SIG-M5 treated with dmso at 0.1 percent for 504 hours (cell line): Measurements from ENCODE around the gene AIRE.

Experiments
- DNase-seq: peaks from one replicate; lab custom pipeline; 2025; ENCODE audit not compliant: unreplicated experiment; lab: John Stamatoyannopoulos, UW

AIRE gene

GRCh38 chr21:44322621-44323325 is 37.1 kb downstream of the AIRE start:
- DNase-seq, result no peak

DNA sequence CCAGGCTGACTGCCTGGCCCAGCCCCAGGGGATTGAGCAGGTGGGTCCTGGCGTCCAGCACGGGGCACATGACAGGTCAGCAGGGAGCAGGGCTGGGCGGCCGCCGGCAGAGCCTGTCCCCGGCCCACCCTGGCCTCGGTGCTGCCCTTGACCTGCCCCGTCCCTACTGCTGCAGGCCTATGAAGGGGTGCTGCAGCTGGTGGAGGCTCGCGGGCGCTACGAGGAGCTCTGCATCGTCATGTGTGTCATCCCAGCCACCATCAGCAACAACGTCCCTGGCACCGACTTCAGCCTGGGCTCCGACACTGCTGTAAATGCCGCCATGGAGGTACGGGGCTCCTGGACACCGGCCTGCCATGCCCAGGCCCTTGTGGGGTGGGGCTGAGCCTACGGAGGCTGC is 37.9 kb downstream of the AIRE start:
- DNase-seq, result no peak

- no peak for DNase-seq
These were observed 38.6 kb downstream of the AIRE start for GRCh38 chr21:44324106-44324853.

DNA sequence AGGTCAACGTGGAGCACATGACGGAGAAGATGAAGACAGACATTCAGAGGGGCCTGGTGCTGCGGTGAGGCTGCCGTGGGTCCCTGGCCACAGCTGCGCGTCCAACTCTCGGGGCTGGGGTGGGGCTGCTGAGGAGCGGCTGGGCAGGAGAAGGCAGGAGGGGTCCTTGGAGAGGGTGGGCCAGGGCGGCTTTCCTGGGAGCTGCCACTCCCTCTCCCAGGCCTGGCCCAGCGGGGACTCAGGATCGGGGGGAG is 39.1 kb downstream of the AIRE start:
- no peak for DNase-seq

DNA sequence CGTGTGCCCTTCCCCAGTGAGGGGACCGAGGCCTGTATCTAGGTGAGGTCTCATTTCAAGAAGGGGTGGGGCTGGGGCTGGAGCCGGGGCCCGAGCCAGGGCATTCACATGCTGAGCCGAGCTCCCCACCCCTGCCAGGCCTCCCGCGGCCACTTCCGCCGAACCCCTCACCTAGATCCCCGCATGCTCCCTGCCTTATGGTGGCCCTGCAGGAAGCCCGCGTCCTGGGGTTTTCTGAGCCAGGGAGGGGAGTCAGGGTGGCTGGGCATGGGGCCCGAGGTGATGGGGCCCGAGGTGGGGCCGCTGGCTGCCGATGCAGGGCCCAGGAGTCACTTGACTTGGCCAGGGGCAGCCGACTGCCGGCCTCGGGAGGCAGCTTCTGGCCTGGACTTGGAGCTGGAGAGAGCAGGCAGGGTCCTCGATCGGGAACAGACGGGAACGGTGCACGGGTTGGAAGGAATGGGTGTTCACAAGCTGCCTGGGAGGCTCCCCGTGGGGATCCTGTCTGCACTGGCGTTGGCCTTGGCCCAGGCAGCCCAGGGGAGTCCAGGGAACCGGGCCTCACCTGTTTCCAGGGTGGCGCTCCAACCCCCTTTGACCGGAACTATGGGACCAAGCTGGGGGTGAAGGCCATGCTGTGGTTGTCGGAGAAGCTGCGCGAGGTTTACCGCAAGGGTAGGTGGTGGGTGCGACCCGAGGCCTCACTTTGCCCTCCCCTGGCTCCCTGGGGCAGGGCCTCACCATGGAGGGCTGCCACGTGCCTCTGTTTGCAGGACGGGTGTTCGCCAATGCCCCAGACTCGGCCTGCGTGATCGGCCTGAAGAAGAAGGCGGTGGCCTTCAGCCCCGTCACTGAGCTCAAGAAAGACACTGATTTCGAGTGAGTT is 40.0 kb downstream of the AIRE start:
- DNase-seq, result no peak

- DNase-seq, result no peak
These were observed 40.6 kb downstream of the AIRE start for GRCh38 chr21:44326272-44326647.

DNA sequence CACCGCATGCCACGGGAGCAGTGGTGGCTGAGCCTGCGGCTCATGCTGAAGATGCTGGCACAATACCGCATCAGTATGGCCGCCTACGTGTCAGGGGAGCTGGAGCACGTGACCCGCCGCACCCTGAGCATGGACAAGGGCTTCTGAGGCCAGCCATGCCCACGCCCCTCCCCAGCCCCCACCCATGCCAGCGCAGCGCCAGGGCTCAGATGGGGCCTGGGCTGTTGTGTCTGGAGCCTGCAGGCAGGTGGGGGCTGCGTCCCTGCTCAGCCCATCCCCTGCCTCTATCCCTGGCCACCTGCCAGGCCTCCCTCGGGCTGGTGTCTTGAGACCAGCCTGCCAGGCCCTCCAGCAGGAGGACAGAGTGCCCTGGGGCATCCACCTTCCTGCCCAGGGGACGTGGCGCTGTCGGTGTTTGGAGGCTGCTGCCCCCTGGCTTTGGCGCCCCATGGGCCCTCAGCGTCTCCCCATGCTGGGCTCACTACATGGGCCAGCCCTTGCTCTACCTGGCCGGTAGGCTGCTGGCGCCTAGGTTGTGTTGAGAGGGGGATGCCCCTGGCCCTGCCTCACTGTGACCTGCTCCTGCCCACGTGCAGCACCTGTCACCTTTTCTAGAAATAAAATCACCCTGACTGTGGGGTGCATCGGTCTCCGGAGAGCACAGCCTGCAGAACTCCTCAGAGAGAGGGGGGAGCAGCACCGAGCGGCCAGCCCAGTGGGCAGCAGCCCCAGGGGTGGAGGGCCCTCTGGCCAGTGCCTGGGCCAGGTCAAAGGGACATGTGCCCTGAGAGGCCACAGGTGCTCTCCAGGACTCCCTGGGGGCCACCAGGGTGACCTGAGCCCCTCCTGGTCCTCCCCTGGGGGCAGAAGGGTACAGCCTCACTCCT is 41.3 kb downstream of the AIRE start:
- no peak for DNase-seq

- DNase-seq, result no peak
These were observed 41.9 kb downstream of the AIRE start for GRCh38 chr21:44327603-44327974.

DNA sequence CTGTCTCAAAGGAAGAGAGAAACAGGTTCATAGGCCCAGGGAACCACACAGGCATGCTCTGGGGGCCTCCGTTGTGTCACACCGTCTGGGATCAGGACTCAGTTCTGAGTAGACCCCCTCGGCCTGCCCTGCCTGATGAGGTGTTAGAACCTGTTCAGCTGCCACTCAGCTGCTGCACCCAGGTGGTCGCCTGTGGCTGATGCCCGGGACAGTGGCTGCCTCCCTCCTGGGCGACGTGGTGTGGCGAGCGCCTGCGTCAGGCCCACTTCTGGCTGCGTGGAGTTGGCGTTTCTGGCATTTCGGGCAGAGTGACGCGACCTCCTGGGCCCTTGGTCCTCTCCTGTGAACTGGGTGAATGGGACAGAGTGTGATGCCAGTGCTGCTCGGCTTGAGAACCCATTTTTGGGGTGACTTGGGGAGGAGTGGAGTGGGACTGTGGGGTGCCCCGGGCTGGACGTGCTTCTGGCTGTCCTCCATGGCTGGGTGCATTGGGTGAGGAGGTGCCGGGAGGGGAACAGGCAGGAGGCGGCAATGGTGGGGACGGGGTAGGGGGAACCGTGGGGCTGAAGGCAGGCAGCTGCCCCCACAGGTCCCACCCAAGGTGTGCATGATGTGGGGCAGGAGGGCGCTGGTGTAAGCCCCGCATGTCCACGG is 42.7 kb downstream of the AIRE start:
- no peak for DNase-seq

DNA sequence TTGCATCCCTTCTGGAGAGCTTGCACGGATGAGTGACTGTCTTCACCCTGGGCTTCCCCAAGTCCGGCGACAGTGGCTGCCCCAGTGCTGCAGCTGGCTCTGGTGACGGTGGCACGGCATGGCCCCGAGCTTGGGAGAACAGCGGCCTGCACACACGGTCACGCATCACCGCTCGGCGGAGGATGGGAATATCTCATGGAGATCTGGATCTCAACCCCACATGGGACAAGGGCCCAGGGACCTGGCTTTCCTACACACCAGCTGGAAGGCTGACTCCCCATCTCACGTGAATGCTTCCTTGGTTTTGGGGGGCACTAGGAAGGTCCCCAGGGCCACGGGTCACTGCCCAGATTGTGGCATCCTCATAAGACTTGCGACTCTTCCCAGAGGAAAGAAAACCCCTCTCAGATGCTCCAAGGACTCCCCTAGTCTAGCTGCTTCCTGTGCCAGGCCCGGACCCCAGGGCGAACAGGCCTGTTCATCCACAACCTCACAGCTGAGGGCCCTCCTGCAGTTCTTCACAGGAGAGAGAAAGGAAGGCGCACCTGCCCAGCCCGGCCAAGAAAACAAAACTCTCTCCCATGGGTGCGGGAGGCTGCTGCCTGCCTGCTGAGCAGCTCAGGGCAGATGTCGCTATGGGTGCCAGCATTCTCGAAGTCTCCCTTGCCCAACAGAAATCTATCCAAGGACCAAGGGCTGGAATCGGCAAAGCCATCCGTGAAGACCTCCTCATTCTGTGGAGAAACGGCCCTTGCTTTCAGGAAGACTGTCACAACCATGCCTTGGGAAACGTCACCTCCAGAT is 43.6 kb downstream of the AIRE start:
- DNase-seq, result no peak

GRCh38 chr21:44329971-44330681 is 44.5 kb downstream of the AIRE start:
- DNase-seq, result no peak

- DNase-seq, result no peak
These were observed 45.0 kb downstream of the AIRE start for GRCh38 chr21:44330698-44331097.

GRCh38 chr21:44331209-44331608 is 45.5 kb downstream of the AIRE start:
- no peak for DNase-seq

DNA sequence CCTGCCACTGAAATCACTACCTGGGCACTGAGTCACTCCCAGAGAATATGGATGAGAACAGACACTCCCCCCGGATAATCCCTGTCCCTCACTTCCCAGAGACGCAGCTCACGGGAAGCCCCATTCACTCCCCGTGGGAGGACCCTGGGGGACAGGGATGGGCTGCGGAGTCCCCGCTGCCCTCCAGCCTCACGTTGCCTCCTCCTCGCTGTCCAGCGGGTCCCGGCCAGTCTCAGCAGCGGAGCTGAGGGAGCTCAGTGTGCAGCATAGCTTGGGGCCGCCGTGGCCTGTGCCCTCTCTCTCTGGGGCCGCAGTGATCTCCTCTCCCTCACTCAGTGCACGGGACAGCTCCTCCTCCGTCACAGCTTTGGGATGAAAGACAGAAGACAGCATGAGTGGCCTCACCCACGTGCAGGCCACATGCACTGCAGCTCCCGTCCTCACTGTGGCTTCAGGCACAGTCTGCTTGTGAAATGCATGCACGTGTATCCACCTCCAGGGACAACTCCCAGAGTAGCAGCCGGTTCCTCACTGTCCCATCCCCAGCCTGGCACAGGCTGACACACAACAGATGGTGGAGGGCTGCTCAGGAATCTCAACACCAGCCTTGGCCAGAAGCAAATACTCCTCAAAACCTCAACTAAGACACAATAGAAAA is 46.1 kb downstream of the AIRE start:
- no peak for DNase-seq

- no peak for DNase-seq
These were observed 46.7 kb downstream of the AIRE start for GRCh38 chr21:44332383-44332782.

DNA sequence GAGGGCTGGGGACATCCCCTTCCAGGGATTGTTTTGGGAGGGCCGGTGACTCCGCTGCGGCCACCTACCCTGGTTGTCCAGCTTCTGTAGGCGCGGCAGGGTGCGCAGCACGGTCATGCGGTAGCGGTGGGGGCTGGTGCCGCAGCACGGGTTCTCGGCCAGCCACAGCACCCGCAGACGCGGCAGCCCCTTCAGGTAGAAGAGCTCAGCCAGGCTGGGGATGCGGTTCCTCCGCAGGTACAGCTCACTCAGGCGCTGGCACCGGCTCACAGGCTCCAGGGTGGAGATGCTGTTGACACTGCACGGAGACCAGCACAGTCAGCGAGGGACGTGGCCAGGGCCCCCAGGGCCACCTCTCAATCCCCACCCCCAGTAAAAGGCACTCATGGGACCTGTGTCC is 47.3 kb downstream of the AIRE start:
- no peak for DNase-seq

- DNase-seq, result no peak
These were observed 48.0 kb downstream of the AIRE start for GRCh38 chr21:44333509-44334328.
